Raji (cell line): ENCODE data around the gene POLR3H.

Experiments
- POLR2A ChIP-seq: IDR thresholded peaks from 2 replicates; pipeline ENCODE4 v1.6.1; 2011; ENCODE audit warnings: low read depth, low read length, control low read depth; ENCODE audit not compliant: insufficient read depth

Gene POLR3H

GRCh38 chr22:41488596-41489385, 55.5 kb downstream of the POLR3H start:
- TF ChIP-seq POLR2A = no peak

- no peak for TF ChIP-seq POLR2A
Observed at GRCh38 chr22:41488076-41488475, 56.2 kb downstream of the POLR3H start.

- TF ChIP-seq POLR2A = no peak
Observed at GRCh38 chr22:41487037-41487935, 57.0 kb downstream of the POLR3H start.

GRCh38 chr22:41485033-41485432, 59.2 kb downstream of the POLR3H start:
- TF ChIP-seq POLR2A = no peak

- TF ChIP-seq POLR2A = no peak
Observed at GRCh38 chr22:41482319-41482935, 61.8 kb downstream of the POLR3H start.

GRCh38 chr22:41481925-41482318, 62.3 kb downstream of the POLR3H start:
- no peak for TF ChIP-seq POLR2A

GRCh38 chr22:41481131-41481830, 63.0 kb downstream of the POLR3H start:
- no peak for TF ChIP-seq POLR2A

GRCh38 chr22:41480397-41480735, 63.9 kb downstream of the POLR3H start:
- no peak for TF ChIP-seq POLR2A

GRCh38 chr22:41479671-41480396, 64.4 kb downstream of the POLR3H start:
- TF ChIP-seq POLR2A = no peak

- TF ChIP-seq POLR2A = no peak
Observed at GRCh38 chr22:41478891-41479521, 65.3 kb downstream of the POLR3H start.

- TF ChIP-seq POLR2A = no peak
Observed at GRCh38 chr22:41478473-41478872, 65.8 kb downstream of the POLR3H start.
